HCT116 (cell line): ENCODE data around the gene ANO10.

Experiments
- CTCF ChIP-seq, 3 experiments: fragments of 200-600 bp in 1 of 3; sonication (generic) in 1 of 3; IDR thresholded peaks in 2 of 3; conservative IDR thresholded peaks in 1 of 3; 2 replicates each; pipeline ENCODE4 v1.5.1; 2012 to 2017; ENCODE audit warnings: low read depth in 2 of 3, low read length in 2 of 3, antibody characterized with exemption in 1 of 3, borderline replicate concordance in 1 of 3, control low read depth in 1 of 3, mild to moderate bottlenecking in 1 of 3, mixed read lengths in 1 of 3, mixed run types in 1 of 3, moderate library complexity in 1 of 3; ENCODE audit not compliant: insufficient read depth in 1 of 3
- MAX ChIP-seq: IDR thresholded peaks from 2 replicates; pipeline ENCODE4 v1.6.1; 2012
- POLR2A ChIP-seq: IDR thresholded peaks from 2 replicates; pipeline ENCODE4 v1.7.0; 2011; ENCODE audit warnings: borderline replicate concordance; ENCODE audit not compliant: insufficient read depth, insufficient read length; ENCODE audit errors: extremely low read depth
- POLR2AphosphoS5 ChIP-seq: IDR thresholded peaks from 2 replicates; pipeline ENCODE4 v1.6.1; 2011; ENCODE audit warnings: mild to moderate bottlenecking, low read depth, low read length, moderate library complexity
- SIN3A ChIP-seq: IDR thresholded peaks from 2 replicates; pipeline ENCODE4 v1.6.1; 2012; ENCODE audit warnings: low read depth
- ZFX ChIP-seq: fragments of 450-650 bp; IDR thresholded peaks from 2 replicates; pipeline ENCODE4 v1.6.1; 2017

GRCh38 chr3:43413676-43414368 lies 208.0 kb downstream of the ANO10 start:
- TF ChIP-seq MAX (no peak), ZFX (no peak), CTCF (IDR thresholded peaks at IDR 0.05 in 2 of 3, conservative IDR thresholded peaks at IDR 0.05 in 1 of 3; ENCODE audit: borderline replicate concordance in 1 of 3, insufficient read depth in 1 of 3, low read depth in 2 of 3, low read length in 2 of 3) (no peak), POLR2AphosphoS5 (no peak), SIN3A (no peak), POLR2A (no peak)
